Measurements from ENCODE around the gene HES7. TPM values are rescaled to one million over a fixed set of nuclear protein-coding genes. Genes with fewer than 3 reads are reported as not detected.

HES7 gene
- polyA plus RNA-seq, 12 donors = 0.12 to 0.29 (median 0.14) TPM; not detected in 9

- DNase-seq = no peak
Observed at GRCh38 chr17:8155231-8155995, 31.5 kb upstream of the HES7 start.

DNA sequence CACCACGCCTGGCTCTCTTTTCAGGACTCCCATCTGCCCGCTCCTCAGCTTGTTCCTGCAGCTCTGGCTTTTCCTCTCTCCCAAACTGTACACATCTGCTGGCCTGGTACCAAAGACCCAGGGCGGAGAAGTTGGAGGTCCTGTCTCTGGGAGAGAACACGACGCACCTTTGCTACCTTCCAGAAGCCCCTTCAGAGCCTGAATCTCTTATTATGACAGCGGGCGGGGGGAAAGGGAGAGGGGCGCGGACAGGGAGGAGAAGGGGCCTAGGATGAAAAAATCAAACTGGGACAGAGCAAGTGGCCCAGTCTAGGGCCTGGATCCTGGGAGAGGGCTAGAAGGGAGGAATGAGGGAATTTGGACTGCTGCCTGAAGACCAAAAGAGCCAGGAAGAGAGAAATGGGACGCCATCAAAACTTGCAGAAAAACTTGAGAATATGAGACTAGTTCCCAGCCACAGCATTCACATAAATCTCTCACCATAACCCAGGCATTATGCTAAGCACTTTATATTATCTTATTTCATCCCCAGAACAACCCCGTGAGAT, 30.8 kb upstream of the HES7 start:
- peak; percentile 78 for DNase-seq

GRCh38 chr17:8153957-8154607, 30.2 kb upstream of the HES7 start:
- peak; percentile 100 for DNase-seq

GRCh38 chr17:8153525-8153956, 29.6 kb upstream of the HES7 start:
- peak; percentile 92 for DNase-seq

GRCh38 chr17:8153031-8153451, 29.1 kb upstream of the HES7 start:
- no peak for DNase-seq

- peak; percentile 86 for DNase-seq
Observed at GRCh38 chr17:8152112-8152775, 28.3 kb upstream of the HES7 start, which contains the start of gene PER1. PER1 (minus strand) TSS chr17:8152404; CDS start chr17:8150706, 1,698 bp downstream.

DNA sequence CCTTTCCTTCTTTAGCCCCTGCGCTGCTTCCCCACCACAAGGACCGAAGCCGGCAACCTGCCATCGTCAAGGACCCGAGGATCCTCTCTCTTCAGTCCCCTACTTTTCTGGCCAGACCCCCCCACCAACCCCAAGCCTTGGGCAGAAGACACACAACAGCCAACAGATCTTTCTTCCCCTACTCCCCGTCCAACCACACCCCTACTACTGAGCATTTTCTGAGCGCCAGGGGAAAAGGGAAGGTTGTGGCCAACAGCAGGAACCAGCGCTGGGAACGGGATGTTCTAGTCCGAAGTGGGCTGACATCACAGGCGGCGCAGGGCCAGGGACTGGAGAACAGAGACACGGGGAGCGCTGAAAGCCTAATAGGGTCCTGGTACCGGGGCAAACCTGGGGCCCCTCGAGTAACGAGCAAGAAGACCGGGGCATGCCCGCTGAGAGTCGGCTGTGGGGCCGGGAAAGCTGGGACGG, 27.8 kb upstream of the HES7 start:
- DNase-seq = peak; percentile 90

DNA sequence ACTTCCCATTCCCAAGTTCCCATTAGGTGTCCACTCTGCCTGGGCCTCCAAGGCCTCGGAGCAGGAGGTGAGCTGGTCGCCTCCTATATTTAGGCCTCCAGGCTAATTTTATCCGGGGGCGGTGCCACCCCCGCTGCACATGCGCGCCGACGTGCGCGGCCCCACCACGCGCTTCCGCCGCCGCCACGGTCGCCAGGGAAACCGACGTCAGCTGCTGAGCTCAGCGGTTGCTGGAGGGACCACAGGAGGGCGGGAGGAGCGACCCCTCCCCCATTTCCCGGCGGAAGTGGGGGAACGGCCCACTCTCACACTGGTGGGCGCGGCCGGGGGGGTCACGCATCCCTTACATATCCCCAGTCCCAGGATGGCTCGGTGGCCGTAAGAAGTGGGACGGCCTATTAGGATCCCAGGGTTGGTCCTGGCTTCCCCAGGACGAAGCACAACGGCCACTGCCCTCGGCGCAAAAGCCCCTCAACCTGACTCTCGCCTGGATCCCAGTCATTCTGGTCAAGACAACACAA, 27.3 kb upstream of the HES7 start:
- peak; percentile 95 for DNase-seq

DNA sequence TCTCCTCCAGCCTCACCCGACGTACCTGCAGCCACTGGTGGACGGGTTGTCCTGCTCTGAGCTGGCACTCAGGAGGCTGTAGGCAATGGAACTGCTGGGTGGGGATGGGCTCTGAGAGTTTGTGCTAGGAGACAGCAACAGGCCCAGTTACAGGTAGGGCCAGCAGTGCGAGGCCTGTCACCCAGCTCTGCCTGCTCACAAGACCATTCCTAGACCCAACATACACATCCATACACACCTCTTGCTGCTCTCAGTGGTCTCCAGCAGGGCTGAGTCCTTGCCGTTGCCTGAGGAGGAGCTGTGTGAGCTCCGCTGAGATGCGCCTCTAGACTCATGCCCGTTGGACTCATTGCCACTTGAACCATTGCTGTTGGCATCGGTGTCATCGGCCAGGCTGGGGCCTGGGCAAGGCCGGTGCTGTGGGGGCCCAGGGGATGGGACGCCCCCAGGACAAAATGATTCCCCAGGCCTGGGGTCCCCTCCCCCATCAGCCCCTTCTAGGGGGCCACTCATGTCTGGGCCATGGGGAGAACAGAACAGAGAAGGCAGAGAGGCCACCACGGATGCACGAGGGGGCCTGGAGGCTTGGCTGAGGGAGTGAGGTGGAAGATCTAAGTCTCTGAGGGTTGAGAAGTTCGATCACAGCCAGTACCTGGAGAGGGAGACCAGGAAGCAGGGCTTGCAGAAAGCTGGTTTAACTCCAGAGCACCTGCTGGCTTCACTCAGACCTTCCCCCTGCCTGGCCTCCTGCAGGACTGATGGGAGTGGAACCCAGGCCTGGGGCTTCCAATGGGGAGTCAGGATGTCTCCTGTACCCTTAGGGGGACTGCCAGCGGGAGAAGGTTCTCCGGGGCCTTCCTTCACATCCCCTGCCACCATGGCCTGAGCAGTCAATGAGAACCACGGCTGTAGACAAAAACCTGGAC, 26.6 kb upstream of the HES7 start:
- DNase-seq = no peak

DNA sequence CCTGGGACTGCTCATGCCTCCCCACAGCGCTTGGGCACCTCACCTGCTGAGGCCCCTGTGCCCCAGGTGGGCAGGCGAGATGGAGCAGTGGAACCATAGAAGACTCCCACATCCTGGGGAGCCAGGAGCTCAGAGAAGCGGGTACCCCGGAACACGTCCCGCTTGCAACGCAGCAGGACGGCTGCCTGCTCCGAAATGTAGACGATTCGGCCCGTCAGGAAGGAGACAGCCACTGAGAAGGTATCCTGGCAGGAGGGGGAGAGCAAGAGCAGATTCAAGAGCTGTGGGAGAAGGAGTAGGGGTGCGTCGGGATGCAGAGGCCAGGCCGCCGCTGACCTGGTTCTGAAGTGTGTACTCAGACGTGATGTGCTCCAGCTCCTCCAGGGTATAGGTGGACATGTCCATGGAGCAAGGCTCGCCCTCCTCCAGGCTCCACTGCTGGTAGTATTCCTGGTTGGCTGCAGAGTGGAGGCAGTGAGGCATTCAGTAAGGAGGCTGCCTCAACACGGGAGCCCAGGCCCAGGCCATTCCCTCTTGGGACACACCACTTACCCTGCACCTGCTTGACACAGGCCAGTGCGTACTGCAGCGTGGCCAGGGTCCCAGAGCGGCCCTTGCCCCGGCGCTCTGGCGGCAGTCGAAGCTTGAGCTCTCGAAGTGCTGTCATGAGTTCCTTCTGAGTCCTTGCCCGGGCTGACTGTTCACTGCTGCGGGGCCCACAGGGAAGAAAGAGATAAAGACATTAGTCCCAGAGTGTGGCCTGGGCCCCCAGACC, 25.7 kb upstream of the HES7 start:
- no peak for DNase-seq

DNA sequence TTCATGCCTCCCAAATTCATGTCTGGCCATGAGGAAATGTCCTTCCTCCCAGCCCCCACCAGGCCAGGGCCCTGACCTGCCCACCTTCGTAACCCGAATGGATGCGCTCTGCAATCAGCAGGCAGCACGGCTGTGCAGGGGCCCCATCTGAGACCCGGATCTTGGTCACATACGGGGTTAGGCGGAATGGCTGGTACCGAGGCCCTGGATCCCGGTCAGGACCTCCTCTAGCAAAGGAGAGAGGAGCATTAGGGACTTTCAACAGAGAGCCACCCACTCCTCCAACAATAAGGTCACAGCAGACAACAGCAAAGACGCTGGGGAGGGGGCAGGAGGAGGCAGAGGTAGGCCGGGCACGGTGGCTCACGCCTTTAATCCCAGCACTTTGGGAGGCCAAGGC, 24.7 kb upstream of the HES7 start:
- no peak for DNase-seq

GRCh38 chr17:8147805-8148404, 24.0 kb upstream of the HES7 start:
- no peak for DNase-seq

- no peak for DNase-seq
Observed at GRCh38 chr17:8147141-8147804, 23.4 kb upstream of the HES7 start.

DNA sequence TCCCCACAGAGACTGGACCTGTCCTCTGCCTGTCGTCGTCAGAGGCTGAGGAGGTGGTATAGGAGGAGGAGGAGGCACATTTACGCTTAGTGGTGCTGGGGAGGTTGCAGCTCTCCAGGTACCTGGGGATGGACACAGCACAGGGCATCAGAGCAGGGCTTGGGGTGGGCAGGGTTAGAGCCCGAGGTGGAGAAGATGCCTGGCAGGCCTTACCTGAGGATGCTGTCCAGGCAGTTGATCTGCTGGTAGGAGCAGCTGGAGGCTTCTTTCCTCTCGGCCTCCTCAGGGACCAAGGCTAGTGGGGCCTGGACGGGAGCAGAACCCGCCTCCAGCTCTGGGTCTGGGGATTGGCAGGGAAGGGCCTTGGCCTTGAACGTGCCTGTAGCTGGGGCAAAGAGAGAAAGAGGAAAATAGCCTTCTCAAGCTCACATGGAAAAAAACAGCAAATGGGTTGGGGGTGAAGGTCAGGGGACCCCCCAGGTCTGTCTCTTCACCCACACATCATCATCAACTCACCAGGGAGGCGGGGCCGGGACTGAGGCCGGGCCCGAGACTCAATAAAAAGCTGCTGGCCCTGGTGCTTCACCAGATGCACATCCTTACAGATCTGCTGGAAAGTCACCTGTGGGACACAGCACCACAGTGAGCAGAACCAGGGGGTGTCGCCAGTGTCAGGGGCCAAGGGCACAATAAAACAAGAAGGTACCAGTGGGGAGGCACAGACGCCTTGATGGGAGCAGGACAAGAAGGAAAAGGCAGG, 22.7 kb upstream of the HES7 start:
- no peak for DNase-seq

DNA sequence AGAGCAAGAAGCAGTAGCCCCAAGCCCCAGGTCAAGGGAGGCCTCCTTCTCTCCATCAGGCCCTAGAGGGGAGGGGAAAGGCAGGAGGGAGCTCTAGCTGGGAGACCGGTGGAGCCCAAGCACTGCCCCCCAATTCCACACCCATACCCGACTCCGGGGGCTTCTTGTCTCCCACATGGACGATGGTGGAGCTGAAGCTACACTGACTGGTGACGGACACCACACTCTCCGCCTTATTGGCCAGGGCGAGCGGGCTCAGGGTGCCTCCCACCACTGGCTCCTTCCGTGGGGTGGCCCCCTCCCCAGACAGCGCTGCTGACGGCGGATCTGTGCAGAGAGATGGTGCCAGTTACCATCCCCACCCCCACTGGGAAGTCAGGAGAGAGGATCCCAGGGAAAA, 21.9 kb upstream of the HES7 start:
- no peak for DNase-seq

DNA sequence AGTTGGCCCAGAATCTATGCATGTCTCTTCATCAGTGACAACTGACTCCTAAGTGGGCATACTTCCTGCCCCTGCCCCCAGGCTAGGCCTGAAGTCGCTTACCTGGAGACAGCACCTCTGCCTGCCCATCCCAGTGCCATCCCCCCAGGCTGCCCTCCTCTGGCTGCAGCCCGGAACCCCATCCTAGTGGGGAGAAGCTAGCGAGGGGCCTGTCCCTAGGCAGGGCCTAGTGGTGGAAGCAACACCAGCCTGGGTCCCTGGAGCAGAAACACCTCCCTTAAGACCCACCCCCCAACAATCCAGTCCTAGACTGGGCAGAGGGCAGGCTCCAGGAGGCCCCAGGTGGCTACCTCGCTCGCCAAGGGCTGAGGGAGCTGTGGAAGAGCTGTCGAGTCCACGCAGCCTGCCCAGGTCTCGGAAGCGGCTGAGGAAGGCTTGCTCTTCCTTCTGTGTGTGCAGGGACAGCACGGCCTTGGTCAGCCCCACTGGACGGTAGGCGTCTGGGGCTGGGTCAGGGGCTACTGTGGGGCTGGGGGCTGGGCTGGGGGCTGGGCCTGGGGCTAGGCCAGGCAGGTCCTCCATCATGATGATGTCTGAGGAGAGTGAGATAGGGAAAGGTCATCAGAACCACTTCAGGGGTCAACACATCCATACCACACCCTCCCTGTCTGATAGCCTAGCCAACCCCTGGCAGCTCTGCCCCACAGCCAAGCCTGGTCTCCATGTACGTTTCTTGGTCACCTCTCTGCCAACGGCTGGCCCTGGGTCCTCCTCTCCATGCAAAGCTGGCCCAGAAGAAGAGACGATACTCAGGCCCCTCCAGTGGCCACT, 20.7 kb upstream of the HES7 start:
- DNase-seq = no peak
